HCT116 (cell line): Measurements from ENCODE around the gene RNF114. TPM values are rescaled to one million over a fixed set of nuclear protein-coding genes. Genes with fewer than 3 reads are reported as not detected.

Source experiments
- ATAC-seq: fragments of 200-7000 bp; cut with Tn5 transposase; 2 replicates; pipeline ENCODE4 v1.9.1; 2020; ENCODE audit warnings: mild to moderate bottlenecking, moderate library complexity
- BruUV-seq: library from RNA; stranded (reverse); fragments of 400-500 nt; replicated peaks from 2 replicates; lab custom pipeline; 2021; lab: Mats Ljungman, UMichigan
- CTCF ChIA-PET: fragments of 300-600 bp; sonication (Branson Sonifier 250); formaldehyde crosslinking; loops from one replicate; lab custom pipeline; 2021; ENCODE audit warnings: antibody characterized with exemption; lab: Charles Lee
- POLR2A ChIA-PET: fragments of 300-600, 350-600 bp; sonication (Branson Sonifier 250); formaldehyde crosslinking; loops from one replicate; lab custom pipeline; 2021; ENCODE audit warnings: antibody characterized with exemption; lab: Charles Lee
- RAD21 ChIA-PET, 2 experiments: fragments of 300-600 bp; sonication (Branson Sonifier 250); formaldehyde crosslinking; loops; one replicate each; lab custom pipeline; 2023; ENCODE audit warnings: low total read pairs in 2 of 2; ENCODE audit not compliant: uncharacterized antibody in 2 of 2, unreplicated experiment in 2 of 2, low non-redundant PET in 1 of 2; lab: Charles Lee
- DNase-seq: peaks from one replicate; pipeline ENCODE4 v3.0.0-alpha.2; 2010; ENCODE audit warnings: low read depth, low spot score
- H2AFZ ChIP-seq: fragments of 200-600 bp; shearing (Covaris generic), sonication (generic); 2 replicates; pipeline ENCODE4 v1.6.1; 2017; ENCODE audit warnings: low read depth, mixed run types, mixed read lengths, antibody characterized with exemption, low read length; ENCODE audit not compliant: poor library complexity, severe bottlenecking
- H3K27ac ChIP-seq: 2 replicates; pipeline ENCODE4 v1.5.1; 2012; ENCODE audit warnings: low read depth, low read length
- H3K27me3 ChIP-seq: fragments of 200-600 bp; sonication (generic); 2 replicates; pipeline ENCODE4 v1.6.1; 2016; ENCODE audit warnings: mixed run types, low read length, mixed read lengths; ENCODE audit not compliant: insufficient read depth
- H3K36me3 ChIP-seq, 2 experiments: fragments of 200-500 bp in 1 of 2; fragments of 200-600 bp in 1 of 2; sonication (Bioruptor generic) in 1 of 2; sonication (generic) in 1 of 2; 2 replicates each; pipeline versions ENCODE4 v1.5.1 to v1.6.1; 2014 to 2016; ENCODE audit warnings: low read length in 2 of 2, inconsistent platforms in 1 of 2, mixed read lengths in 1 of 2, mixed run types in 1 of 2; ENCODE audit not compliant: insufficient read depth in 2 of 2, control insufficient read depth in 1 of 2
- H3K4me1 ChIP-seq, 2 experiments: fragments of 200-600 bp in 1 of 2; sonication (generic) in 1 of 2; 2 replicates each; pipeline versions ENCODE4 v1.5.1 to v1.6.1; 2012 to 2017; ENCODE audit warnings: low read length in 2 of 2, inconsistent platforms in 1 of 2, mild to moderate bottlenecking in 1 of 2, mixed read lengths in 1 of 2, mixed run types in 1 of 2, moderate library complexity in 1 of 2; ENCODE audit not compliant: insufficient read depth in 2 of 2, control insufficient read depth in 1 of 2
- H3K4me2 ChIP-seq: fragments of 200-600 bp; sonication (generic); 2 replicates; pipeline ENCODE4 v1.6.1; 2017; ENCODE audit warnings: mixed run types, low read length, mixed read lengths
- H3K4me3 ChIP-seq, 2 experiments: fragments of 200-600 bp in 1 of 2; sonication (generic) in 1 of 2; replicated peaks in 1 of 2; 2 replicates each; pipeline ENCODE4 v1.5.1; 2011 to 2016; ENCODE audit warnings: low read length in 2 of 2, control low read depth in 1 of 2, low read depth in 1 of 2, mild to moderate bottlenecking in 1 of 2, mixed read lengths in 1 of 2, mixed run types in 1 of 2
- H3K79me2 ChIP-seq: fragments of 200-600 bp; sonication (generic); 2 replicates; pipeline ENCODE4 v1.6.1; 2017; ENCODE audit warnings: mild to moderate bottlenecking, mixed run types, low read length, moderate library complexity, mixed read lengths; ENCODE audit not compliant: insufficient read depth
- H3K9ac ChIP-seq: fragments of 200-600 bp; sonication (generic); 2 replicates; pipeline ENCODE4 v1.6.1; 2016; ENCODE audit warnings: low read length, mixed read lengths
- H3K9me2 ChIP-seq: fragments of 200-600 bp; sonication (generic), shearing (Covaris generic); 2 replicates; pipeline ENCODE4 v1.6.1; 2017; ENCODE audit warnings: mixed run types, mild to moderate bottlenecking, moderate library complexity; ENCODE audit not compliant: insufficient read depth
- H3K9me3 ChIP-seq, 2 experiments: fragments of 200-500 bp in 1 of 2; fragments of 200-600 bp in 1 of 2; sonication (Bioruptor generic) in 1 of 2; sonication (generic) in 1 of 2; 2 replicates each; pipeline ENCODE4 v1.6.1; 2014 to 2017; ENCODE audit warnings: low read length in 2 of 2, mixed read lengths in 2 of 2, inconsistent platforms in 1 of 2, low read depth in 1 of 2, mild to moderate bottlenecking in 1 of 2, mixed run types in 1 of 2, moderate library complexity in 1 of 2; ENCODE audit not compliant: control insufficient read depth in 1 of 2, insufficient read depth in 1 of 2
- H4K20me1 ChIP-seq: fragments of 200-600 bp; sonication (generic), shearing (Covaris generic); 2 replicates; pipeline ENCODE4 v1.6.1; 2017; ENCODE audit warnings: mixed run types, mild to moderate bottlenecking, moderate library complexity; ENCODE audit not compliant: insufficient read depth
- CBX3 ChIP-seq: IDR thresholded peaks from 2 replicates; pipeline ENCODE4 v1.6.1; 2012; ENCODE audit warnings: low read depth
- EZH2 ChIP-seq: fragments of 200-600 bp; sonication (generic); IDR thresholded peaks from 2 replicates; pipeline ENCODE4 v1.6.1; 2017; ENCODE audit warnings: antibody characterized with exemption, mixed run types
- EZH2phosphoT487 ChIP-seq: fragments of 200-600 bp; IDR thresholded peaks from 2 replicates; pipeline ENCODE4 v1.6.1; 2018; ENCODE audit warnings: antibody characterized with exemption, borderline replicate concordance
- FOSL1 ChIP-seq: IDR thresholded peaks from 2 replicates; pipeline ENCODE4 v1.6.1; 2012; ENCODE audit warnings: low read depth
- JUND ChIP-seq: IDR thresholded peaks from 2 replicates; pipeline ENCODE4 v1.6.1; 2012
- POLR2A ChIP-seq: IDR thresholded peaks from 2 replicates; pipeline ENCODE4 v1.7.0; 2011; ENCODE audit warnings: borderline replicate concordance; ENCODE audit not compliant: insufficient read depth, insufficient read length; ENCODE audit errors: extremely low read depth
- RAD21 ChIP-seq: IDR thresholded peaks from 2 replicates; pipeline ENCODE4 v1.6.1; 2012; ENCODE audit warnings: low read depth, mild to moderate bottlenecking
- REST ChIP-seq: IDR thresholded peaks from 2 replicates; pipeline ENCODE4 v1.6.1; 2012; ENCODE audit warnings: low read depth
- SIN3A ChIP-seq: IDR thresholded peaks from 2 replicates; pipeline ENCODE4 v1.6.1; 2012; ENCODE audit warnings: low read depth
- SP1 ChIP-seq: IDR thresholded peaks from 2 replicates; pipeline ENCODE4 v1.6.1; 2012; ENCODE audit warnings: low read depth
- SRF ChIP-seq: IDR thresholded peaks from 2 replicates; pipeline ENCODE4 v1.6.1; 2012; ENCODE audit warnings: low read depth
- YY1 ChIP-seq: IDR thresholded peaks from 2 replicates; pipeline ENCODE4 v1.6.1; 2011; ENCODE audit warnings: low read length, low read depth, moderate library complexity, mild to moderate bottlenecking; ENCODE audit not compliant: insufficient replicate concordance; ENCODE audit errors: extremely low read depth
- ZFX ChIP-seq: fragments of 450-650 bp; IDR thresholded peaks from 2 replicates; pipeline ENCODE4 v1.6.1; 2017
- ZNF274 ChIP-seq: fragments of 200-500 bp; sonication (Bioruptor generic); IDR thresholded peaks from 2 replicates; pipeline ENCODE4 v1.6.1; 2014; ENCODE audit warnings: mild to moderate bottlenecking, low read depth, low read length, inconsistent platforms
- intact Hi-C: fragments of 100-400 bp; cut with micrococcal nuclease; formaldehyde crosslinking; loops from 2 replicates; pipeline ENCODE4 v1.10.0; 2022
- total RNA-seq: library from RNA; stranded (reverse); gene quantifications from one replicate; pipeline ENCODE4 v1.2.1, GENCODE V29; 2021; ENCODE audit not compliant: unreplicated experiment
- TF ChIP-seq, protein P1 (sequence below), 3 experiments: fragments of 200-600 bp in 1 of 3; sonication (generic) in 1 of 3; IDR thresholded peaks in 2 of 3; conservative IDR thresholded peaks in 1 of 3; 2 replicates each; pipeline ENCODE4 v1.5.1; 2012 to 2017; ENCODE audit warnings: low read depth in 2 of 3, low read length in 2 of 3, antibody characterized with exemption in 1 of 3, borderline replicate concordance in 1 of 3, control low read depth in 1 of 3, mild to moderate bottlenecking in 1 of 3, mixed read lengths in 1 of 3, mixed run types in 1 of 3, moderate library complexity in 1 of 3; ENCODE audit not compliant: insufficient read depth in 1 of 3
- TF ChIP-seq, protein P2 (sequence below): IDR thresholded peaks from 2 replicates; pipeline ENCODE4 v1.6.1; 2012
- TF ChIP-seq, protein P3 (sequence below): IDR thresholded peaks from 2 replicates; pipeline ENCODE4 v1.6.1; 2011; ENCODE audit warnings: mild to moderate bottlenecking, low read length, moderate library complexity; ENCODE audit not compliant: insufficient replicate concordance; ENCODE audit errors: extremely low read depth

RNF114 gene
- total RNA-seq, 1 experiment from 2014 or later, result 66.8 TPM

DNA sequence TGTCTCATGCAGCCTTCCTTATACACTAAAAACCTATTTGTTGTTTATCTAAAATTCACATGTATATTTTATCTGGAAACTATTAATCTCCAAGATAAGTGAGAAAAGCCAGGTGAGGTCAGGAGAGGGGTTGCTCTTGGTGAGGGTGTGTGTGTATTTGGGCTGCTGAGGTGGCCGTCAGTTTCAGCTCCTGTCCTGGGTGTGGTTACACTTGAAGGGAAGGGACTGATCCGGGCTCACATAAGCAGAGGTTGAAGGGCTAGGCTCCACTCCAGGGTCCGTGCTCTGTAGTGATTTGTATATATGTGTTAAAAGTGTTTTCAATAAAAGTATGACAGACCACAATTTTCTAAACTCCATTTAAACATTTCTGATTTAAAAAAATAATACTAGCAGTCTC lies 33.0 kb downstream of the RNF114 start:
- TF ChIP-seq REST (no peak), EZH2 (no peak), SIN3A (no peak), FOSL1 (no peak), ZNF274 (no peak), POLR2A (no peak), ZFX (no peak), EZH2phosphoT487 (no peak), JUND (no peak), YY1 (no peak), RAD21 (no peak), CBX3 (no peak), SRF (no peak), SP1 (no peak)
- TF ChIP-seq, protein P1, sequence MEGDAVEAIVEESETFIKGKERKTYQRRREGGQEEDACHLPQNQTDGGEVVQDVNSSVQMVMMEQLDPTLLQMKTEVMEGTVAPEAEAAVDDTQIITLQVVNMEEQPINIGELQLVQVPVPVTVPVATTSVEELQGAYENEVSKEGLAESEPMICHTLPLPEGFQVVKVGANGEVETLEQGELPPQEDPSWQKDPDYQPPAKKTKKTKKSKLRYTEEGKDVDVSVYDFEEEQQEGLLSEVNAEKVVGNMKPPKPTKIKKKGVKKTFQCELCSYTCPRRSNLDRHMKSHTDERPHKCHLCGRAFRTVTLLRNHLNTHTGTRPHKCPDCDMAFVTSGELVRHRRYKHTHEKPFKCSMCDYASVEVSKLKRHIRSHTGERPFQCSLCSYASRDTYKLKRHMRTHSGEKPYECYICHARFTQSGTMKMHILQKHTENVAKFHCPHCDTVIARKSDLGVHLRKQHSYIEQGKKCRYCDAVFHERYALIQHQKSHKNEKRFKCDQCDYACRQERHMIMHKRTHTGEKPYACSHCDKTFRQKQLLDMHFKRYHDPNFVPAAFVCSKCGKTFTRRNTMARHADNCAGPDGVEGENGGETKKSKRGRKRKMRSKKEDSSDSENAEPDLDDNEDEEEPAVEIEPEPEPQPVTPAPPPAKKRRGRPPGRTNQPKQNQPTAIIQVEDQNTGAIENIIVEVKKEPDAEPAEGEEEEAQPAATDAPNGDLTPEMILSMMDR (IDR thresholded peaks at IDR 0.05 in 2 of 3, conservative IDR thresholded peaks at IDR 0.05 in 1 of 3; ENCODE audit: borderline replicate concordance in 1 of 3, insufficient read depth in 1 of 3, low read depth in 2 of 3, low read length in 2 of 3), result no peak
- TF ChIP-seq, protein P2, sequence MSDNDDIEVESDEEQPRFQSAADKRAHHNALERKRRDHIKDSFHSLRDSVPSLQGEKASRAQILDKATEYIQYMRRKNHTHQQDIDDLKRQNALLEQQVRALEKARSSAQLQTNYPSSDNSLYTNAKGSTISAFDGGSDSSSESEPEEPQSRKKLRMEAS, result no peak
- TF ChIP-seq, protein P3, sequence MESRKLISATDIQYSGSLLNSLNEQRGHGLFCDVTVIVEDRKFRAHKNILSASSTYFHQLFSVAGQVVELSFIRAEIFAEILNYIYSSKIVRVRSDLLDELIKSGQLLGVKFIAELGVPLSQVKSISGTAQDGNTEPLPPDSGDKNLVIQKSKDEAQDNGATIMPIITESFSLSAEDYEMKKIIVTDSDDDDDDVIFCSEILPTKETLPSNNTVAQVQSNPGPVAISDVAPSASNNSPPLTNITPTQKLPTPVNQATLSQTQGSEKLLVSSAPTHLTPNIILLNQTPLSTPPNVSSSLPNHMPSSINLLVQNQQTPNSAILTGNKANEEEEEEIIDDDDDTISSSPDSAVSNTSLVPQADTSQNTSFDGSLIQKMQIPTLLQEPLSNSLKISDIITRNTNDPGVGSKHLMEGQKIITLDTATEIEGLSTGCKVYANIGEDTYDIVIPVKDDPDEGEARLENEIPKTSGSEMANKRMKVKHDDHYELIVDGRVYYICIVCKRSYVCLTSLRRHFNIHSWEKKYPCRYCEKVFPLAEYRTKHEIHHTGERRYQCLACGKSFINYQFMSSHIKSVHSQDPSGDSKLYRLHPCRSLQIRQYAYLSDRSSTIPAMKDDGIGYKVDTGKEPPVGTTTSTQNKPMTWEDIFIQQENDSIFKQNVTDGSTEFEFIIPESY, result no peak
- H4K20me1 ChIP-seq, result no peaks in the 10 kb centered on the region
- no peak for ATAC-seq
- H3K27ac ChIP-seq, result no peak overlapping the region
- H3K9ac ChIP-seq, result peak overlapping the region; percentile 23
- DNase-seq, result no peak
- POLR2A ChIA-PET, result no interaction called here
- H3K4me3 ChIP-seq, result no peak overlapping the region
- CTCF ChIA-PET, result interaction anchor here (1.6 kb wide), 1 partner anchor 9 kb away, joined by 7 read pairs; no protein-coding TSS in a partner anchor
- H3K27me3 ChIP-seq, result no peaks in the 10 kb centered on the region
- H3K4me1 ChIP-seq, result peaks cover 6 to 42% of the 10 kb centered on the region in 2 experiments; a peak in 3 of 4 replicates
- no peaks in the 10 kb centered on the region for H3K36me3 ChIP-seq
- no peaks in the 10 kb centered on the region for H3K79me2 ChIP-seq
- H3K9me3 ChIP-seq, result no peaks in the 10 kb centered on the region
- peak overlapping the region; percentile 61 for H3K4me2 ChIP-seq
- BruUV-seq, result no TSS peak
- intact Hi-C loops, result no loop called here
- H2AFZ ChIP-seq, result no peak overlapping the region
- no peaks in the 10 kb centered on the region for H3K9me2 ChIP-seq
- RAD21 ChIA-PET, result no interaction called here
